22Rv1 (cell line): ENCODE measurements around the gene RPP38.

Experiments
- ZFX ChIP-seq: fragments of 450-650 bp; IDR thresholded peaks from 2 replicates; pipeline ENCODE4 v1.6.1; 2017; ENCODE audit warnings: antibody characterized with exemption, borderline replicate concordance
- TF ChIP-seq, protein P1 (sequence below): fragments of 450-650 bp; IDR thresholded peaks from 2 replicates; pipeline ENCODE4 v1.5.1; 2017; ENCODE audit warnings: mild to moderate bottlenecking

DNA sequence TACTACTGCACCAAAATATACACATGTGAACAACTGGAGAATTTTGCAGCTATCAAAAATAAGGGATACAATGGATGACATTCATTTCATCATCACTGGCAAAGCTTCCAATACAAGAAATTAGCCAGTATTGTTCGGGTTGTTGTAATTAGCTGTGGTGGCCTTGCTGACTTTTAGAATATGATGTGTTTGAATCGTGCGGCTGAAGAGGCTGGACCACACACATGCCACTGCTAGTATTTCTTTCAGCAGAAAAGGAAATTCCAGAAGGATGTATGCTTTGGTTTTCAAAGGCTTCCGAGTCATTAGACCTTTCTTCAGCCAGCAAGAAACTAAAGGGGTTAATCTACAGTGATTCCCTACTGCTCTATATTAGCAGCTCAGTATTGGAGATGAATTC, 16.6 kb downstream of the RPP38 start:
- TF ChIP-seq, protein P1, sequence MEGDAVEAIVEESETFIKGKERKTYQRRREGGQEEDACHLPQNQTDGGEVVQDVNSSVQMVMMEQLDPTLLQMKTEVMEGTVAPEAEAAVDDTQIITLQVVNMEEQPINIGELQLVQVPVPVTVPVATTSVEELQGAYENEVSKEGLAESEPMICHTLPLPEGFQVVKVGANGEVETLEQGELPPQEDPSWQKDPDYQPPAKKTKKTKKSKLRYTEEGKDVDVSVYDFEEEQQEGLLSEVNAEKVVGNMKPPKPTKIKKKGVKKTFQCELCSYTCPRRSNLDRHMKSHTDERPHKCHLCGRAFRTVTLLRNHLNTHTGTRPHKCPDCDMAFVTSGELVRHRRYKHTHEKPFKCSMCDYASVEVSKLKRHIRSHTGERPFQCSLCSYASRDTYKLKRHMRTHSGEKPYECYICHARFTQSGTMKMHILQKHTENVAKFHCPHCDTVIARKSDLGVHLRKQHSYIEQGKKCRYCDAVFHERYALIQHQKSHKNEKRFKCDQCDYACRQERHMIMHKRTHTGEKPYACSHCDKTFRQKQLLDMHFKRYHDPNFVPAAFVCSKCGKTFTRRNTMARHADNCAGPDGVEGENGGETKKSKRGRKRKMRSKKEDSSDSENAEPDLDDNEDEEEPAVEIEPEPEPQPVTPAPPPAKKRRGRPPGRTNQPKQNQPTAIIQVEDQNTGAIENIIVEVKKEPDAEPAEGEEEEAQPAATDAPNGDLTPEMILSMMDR, result no peak
- no peak for TF ChIP-seq ZFX
